Prostate gland (tissue), 2 donors: ENCODE data around the gene AHSP. TPM values are rescaled to one million over a fixed set of nuclear protein-coding genes. Genes with fewer than 3 reads are reported as not detected.
"Not testable (repeated sequence)": the region's sequence is repeated elsewhere in the genome, so short reads cannot be mapped to it uniquely, and the experiment has no call there.

ENCODE experiments used
- DNase-seq: peaks from one replicate; pipeline ENCODE4 v3.0.0-alpha.2; 2019; ENCODE audit warnings: low spot score
- H3K27ac ChIP-seq, 2 donors: fragments of 200-600 bp; sonication (generic); 2 replicates each; pipeline ENCODE4 v1.5.1; 2017 to 2019
- H3K27me3 ChIP-seq: fragments of 200-600 bp; sonication (generic); replicated peaks from 2 replicates; pipeline ENCODE4 v1.5.1; 2019; ENCODE audit not compliant: insufficient read depth
- H3K36me3 ChIP-seq, 2 donors: fragments of 200-600 bp; sonication (generic); 1 replicate in 1 of 2; 2 replicates in 1 of 2; pipeline versions ENCODE4 v1.5.1 to v1.8.1; 2017 to 2019
- H3K4me1 ChIP-seq: fragments of 200-600 bp; sonication (generic); replicated peaks from 2 replicates; pipeline ENCODE4 v1.5.1; 2019
- H3K4me3 ChIP-seq, 2 donors: fragments of 200-600 bp; sonication (generic); 2 replicates each; pipeline ENCODE4 v1.5.1; 2017 to 2019
- H3K9me3 ChIP-seq: fragments of 200-600 bp; sonication (generic); 2 replicates; pipeline ENCODE4 v1.5.1; 2017
- POLR2A ChIP-seq: fragments of 450-650 bp; IDR thresholded peaks from one replicate; pipeline ENCODE4 v1.6.1; 2016; ENCODE audit warnings: antibody characterized with exemption, mild to moderate bottlenecking
- POLR2AphosphoS5 ChIP-seq: sonication (generic); formaldehyde crosslinking; IDR thresholded peaks from one replicate; pipeline ENCODE4 v1.6.1; 2017; ENCODE audit warnings: antibody characterized with exemption
- WGBS: methylation state at CpG from one replicate; pipeline ENCODE4 v1.1.5; 2018; 5-methylcytosine and 5-hydroxymethylcytosine counted together
- intact Hi-C: fragments of 100-400 bp; cut with DNase I; formaldehyde crosslinking; loops from one replicate; pipeline ENCODE4 v1.14.2; 2022
- total RNA-seq, 2 donors: library from RNA; depleted of rRNA; stranded (reverse); fragments of >200 nt; gene quantifications; one replicate each; pipeline ENCODE4 v1.1.0, GENCODE V29; 2016
- TF ChIP-seq, protein P1 (sequence below), 4 experiments: fragments of 200-600 bp in 2 of 4; fragments of 450-650 bp in 2 of 4; sonication (generic) in 2 of 4; IDR thresholded peaks; 1 replicate in 3 of 4; 2 replicates in 1 of 4; pipeline ENCODE4 v1.5.1; 2016 to 2019; ENCODE audit warnings: antibody characterized with exemption in 4 of 4, mild to moderate bottlenecking in 2 of 4, moderate library complexity in 2 of 4

The AHSP gene, protein sequence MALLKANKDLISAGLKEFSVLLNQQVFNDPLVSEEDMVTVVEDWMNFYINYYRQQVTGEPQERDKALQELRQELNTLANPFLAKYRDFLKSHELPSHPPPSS
- total RNA-seq = not detected

DNA sequence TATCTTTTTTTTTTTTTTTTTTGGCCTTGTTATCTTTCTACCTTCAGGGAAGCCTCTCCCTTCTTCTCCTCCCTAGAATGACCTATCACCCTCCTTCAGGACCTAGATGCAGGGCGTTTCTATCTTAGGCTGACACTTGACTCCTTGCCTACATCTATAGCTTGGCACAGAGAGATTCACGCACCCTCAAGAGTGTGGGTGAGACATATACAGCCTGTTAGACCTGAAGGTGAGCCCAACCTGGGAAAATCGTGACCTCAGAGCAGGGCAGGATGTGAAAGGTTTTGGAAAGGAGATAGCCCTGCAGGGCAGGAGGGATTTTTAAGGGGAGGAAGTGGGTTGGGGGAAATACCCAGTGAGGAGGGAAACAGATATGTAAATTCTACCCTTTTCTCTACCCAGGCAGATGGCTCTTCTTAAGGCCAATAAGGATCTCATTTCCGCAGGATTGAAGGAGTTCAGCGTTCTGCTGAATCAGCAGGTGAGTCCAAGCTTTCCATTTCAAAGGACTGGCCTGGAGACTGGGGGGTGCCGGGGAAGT, at the start of gene AHSP:
Gene AHSP (plus strand): TSS at position 167 of the 541 bp plus-strand sequence. CDS start 240 bp downstream, at position 407.
- 71% methylated on average over 6 of the region's 6 CpGs for WGBS
- TF ChIP-seq, protein P1, sequence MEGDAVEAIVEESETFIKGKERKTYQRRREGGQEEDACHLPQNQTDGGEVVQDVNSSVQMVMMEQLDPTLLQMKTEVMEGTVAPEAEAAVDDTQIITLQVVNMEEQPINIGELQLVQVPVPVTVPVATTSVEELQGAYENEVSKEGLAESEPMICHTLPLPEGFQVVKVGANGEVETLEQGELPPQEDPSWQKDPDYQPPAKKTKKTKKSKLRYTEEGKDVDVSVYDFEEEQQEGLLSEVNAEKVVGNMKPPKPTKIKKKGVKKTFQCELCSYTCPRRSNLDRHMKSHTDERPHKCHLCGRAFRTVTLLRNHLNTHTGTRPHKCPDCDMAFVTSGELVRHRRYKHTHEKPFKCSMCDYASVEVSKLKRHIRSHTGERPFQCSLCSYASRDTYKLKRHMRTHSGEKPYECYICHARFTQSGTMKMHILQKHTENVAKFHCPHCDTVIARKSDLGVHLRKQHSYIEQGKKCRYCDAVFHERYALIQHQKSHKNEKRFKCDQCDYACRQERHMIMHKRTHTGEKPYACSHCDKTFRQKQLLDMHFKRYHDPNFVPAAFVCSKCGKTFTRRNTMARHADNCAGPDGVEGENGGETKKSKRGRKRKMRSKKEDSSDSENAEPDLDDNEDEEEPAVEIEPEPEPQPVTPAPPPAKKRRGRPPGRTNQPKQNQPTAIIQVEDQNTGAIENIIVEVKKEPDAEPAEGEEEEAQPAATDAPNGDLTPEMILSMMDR (IDR thresholded peaks at IDR 0.05) = no peak
- TF ChIP-seq POLR2A (no peak), POLR2AphosphoS5 (no peak)
- no peak for DNase-seq
- no peaks in the 10 kb centered on the region for H3K4me1 ChIP-seq
- H3K4me3 ChIP-seq = no peak within 1 kb of the TSS
- no peak within 1 kb of the TSS for H3K27ac ChIP-seq
- intact Hi-C loops = no loop called here
- H3K9me3 ChIP-seq = no peaks in the 10 kb centered on the region
- no peaks in the 10 kb centered on the region for H3K36me3 ChIP-seq
- H3K27me3 ChIP-seq = no peaks in the 10 kb centered on the region

DNA sequence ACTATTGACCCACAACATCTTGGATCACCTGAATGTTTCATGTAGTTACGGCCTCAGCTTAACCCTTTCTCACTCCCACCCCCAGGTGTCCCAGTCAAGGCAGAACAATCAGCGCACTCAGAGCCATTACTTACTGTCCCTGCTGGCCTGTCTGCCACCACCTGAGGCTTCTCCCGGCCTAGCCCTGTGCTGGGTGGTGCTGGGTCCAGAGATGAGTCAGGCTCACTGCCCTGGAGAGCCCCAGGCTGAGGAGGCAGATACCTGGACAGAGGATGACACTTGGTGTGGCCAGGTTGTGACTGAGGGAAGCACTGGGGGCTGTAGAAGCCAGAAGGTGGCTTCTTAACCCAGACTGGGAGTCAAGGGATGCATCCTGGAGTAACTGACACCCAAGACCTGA, 48.7 kb upstream of the AHSP start:
- Histone ChIP-seq H3K4me1 (no peaks in the 10 kb centered on the region), H3K36me3 (no peaks in the 10 kb centered on the region), H3K4me3 (no peak overlapping the region), H3K9me3 (no peaks in the 10 kb centered on the region), H3K27ac (no peak overlapping the region), H3K27me3 (no peaks in the 10 kb centered on the region)
- DNase-seq = no peak
- TF ChIP-seq, protein P1 (IDR thresholded peaks at IDR 0.05) = no peak
- no peak for TF ChIP-seq POLR2AphosphoS5
- TF ChIP-seq POLR2A = no peak
- WGBS = 78% methylated on average over 3 of the region's 3 CpGs
- intact Hi-C loops = no loop called here

DNA sequence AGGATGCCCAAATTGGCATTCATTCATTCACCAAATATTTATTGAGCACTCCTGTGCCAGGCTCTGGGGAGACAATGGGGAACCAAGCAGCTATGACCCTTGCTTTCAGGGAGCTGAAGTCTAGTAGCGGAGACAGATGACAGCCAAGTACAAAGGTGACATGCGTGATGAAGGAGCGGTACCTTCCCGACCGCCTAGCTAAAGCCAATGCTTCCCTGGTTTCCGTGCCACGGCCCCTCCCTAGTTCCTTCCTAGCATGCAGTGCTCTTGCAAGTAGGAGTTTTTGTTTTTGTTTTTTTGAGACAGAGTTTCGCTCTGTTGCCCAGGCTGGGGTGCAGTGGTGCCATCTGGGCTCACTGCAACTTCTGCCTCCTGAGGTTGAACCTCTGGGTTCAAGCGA, 47.9 kb upstream of the AHSP start:
- intact Hi-C loops = no loop called here

DNA sequence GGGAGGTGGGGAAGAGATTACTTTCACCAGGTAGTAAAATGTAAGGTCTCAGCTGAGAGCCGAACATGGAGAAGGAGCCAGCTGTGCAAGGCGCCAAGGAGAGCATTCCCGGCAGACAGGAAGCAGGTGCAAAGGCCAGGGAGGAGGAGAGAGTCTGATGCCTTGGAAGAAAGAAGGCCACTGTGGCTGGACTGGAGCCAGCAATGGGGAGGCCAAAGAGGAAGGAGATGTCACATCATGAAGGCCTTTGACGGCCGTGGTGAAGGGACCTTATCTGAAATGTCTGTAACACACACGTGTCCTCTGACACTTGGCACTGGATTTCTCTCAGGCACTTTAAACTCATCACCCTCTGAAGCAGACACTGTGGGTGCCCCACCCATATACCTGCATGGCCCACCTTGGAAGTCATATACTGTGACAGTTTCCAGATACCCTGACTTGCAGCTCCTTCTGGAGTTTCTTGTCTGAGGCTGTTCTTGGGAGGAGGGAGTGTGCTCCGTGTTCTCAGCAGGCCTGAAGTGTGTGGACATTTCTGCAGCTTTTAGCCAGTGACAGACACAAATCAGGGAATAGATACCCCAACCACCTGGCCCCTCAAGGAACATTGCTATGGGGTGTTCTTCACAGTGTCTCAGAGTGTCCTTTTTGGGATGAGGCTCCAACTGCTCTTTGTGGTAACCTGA, 46.7 kb upstream of the AHSP start:
- Histone ChIP-seq H3K27me3 (no peaks in the 10 kb centered on the region), H3K36me3 (no peaks in the 10 kb centered on the region), H3K9me3 (no peaks in the 10 kb centered on the region), H3K4me3 (no peak overlapping the region), H3K4me1 (no peaks in the 10 kb centered on the region), H3K27ac (no peak overlapping the region)
- intact Hi-C loops = no loop called here
- TF ChIP-seq POLR2A (no peak), POLR2AphosphoS5 (no peak)
- TF ChIP-seq, protein P1 (IDR thresholded peaks at IDR 0.05) = no peak
- no peak for DNase-seq
- WGBS = 35% methylated on average over 7 of the region's 7 CpGs

More for the DNA sequence above, 47.9 kb upstream of the AHSP start:
- Histone ChIP-seq H3K4me1 (no peaks in the 10 kb centered on the region), H3K27me3 (no peaks in the 10 kb centered on the region), H3K9me3 (no peaks in the 10 kb centered on the region), H3K36me3 (no peaks in the 10 kb centered on the region), H3K4me3 (no peak overlapping the region), H3K27ac (no peak overlapping the region)
- TF ChIP-seq POLR2A (no peak), POLR2AphosphoS5 (no peak)
- TF ChIP-seq, protein P1 (IDR thresholded peaks at IDR 0.05) = no peak
- no peak for DNase-seq
- WGBS = 76% methylated on average over 9 of the region's 9 CpGs

DNA sequence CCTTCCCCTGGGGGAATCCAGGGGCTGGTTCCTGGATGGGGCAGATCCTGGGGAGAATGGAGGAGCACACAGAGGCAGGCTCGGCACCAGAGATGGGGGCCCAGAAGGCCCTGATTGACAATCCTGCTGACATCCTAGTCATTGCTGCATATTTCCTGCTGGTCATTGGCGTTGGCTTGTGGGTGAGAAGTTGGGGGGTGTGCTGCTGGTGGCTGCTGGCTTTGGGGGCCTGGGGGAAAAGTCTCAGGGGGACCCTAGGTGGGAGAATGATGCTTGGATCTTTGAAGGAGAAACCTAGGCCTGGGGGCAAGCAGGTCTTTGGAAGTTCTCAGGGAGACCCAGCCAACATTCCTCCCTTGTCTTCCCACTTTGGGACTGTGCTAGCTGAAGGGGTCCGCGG, 44.6 kb upstream of the AHSP start, which contains the start of gene SLC5A2:
Gene SLC5A2 (plus strand): TSS at position 43 of the 400 bp plus-strand sequence. CDS start 14 bp downstream, at position 57.
- Histone ChIP-seq H3K9me3 (no peaks in the 10 kb centered on the region), H3K27me3 (no peaks in the 10 kb centered on the region), H3K4me1 (no peaks in the 10 kb centered on the region), H3K4me3 (no peak within 1 kb of the TSS), H3K36me3 (no peaks in the 10 kb centered on the region), H3K27ac (no peak within 1 kb of the TSS)
- TF ChIP-seq POLR2A = no peak
- TF ChIP-seq POLR2AphosphoS5 = no peak
- TF ChIP-seq, protein P1 (IDR thresholded peaks at IDR 0.05) = no peak
- WGBS = 98% methylated on average over 4 of the region's 4 CpGs
- DNase-seq = no peak
- intact Hi-C loops = no loop called here

DNA sequence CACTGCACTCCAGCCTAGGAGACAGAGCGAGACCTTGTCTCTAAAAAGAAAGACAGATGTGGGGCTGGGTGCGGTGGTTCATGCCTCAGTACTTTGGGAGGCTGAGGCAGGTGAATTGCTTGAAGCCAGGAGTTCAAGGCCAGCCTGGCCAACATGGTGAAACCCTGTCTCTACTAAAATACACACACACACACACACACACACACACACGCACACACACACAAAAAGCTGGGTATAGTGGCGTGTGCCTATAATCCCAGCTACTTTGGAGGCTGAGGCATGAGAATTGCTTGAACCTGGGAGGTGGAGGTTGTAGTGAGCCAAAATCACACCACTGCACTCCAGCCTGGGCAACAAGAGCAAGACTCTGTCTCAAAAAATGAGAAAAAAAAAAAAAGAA, 43.7 kb upstream of the AHSP start:
- H3K27me3 ChIP-seq, DNase-seq, H3K9me3 ChIP-seq, H3K36me3 ChIP-seq, H3K4me1 ChIP-seq, H3K27ac ChIP-seq, H3K4me3 ChIP-seq, intact Hi-C loops: not testable (repeated sequence)
- 95% methylated on average over 4 of the region's 4 CpGs for WGBS
